ENCODE measurements around the gene ABCB9.

- TF ChIP-seq BACH2 (CRISPR knock-in tag; IDR thresholded peaks at IDR 0.05; ENCODE audit: borderline replicate concordance) (no peak), ZC3H10 (CRISPR knock-in tag; IDR thresholded peaks at IDR 0.05) (no peak), PPARA (CRISPR knock-in tag; IDR thresholded peaks at IDR 0.05; ENCODE audit: borderline replicate concordance) (no peak), ZNF565 (CRISPR knock-in tag; conservative IDR thresholded peaks at IDR 0.05; ENCODE audit: low read depth) (no peak)
- TF ChIP-seq, protein P1, sequence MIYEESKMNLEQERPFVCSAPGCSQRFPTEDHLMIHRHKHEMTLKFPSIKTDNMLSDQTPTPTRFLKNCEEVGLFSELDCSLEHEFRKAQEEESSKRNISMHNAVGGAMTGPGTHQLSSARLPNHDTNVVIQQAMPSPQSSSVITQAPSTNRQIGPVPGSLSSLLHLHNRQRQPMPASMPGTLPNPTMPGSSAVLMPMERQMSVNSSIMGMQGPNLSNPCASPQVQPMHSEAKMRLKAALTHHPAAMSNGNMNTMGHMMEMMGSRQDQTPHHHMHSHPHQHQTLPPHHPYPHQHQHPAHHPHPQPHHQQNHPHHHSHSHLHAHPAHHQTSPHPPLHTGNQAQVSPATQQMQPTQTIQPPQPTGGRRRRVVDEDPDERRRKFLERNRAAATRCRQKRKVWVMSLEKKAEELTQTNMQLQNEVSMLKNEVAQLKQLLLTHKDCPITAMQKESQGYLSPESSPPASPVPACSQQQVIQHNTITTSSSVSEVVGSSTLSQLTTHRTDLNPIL (CRISPR knock-in tag; IDR thresholded peaks at IDR 0.05; ENCODE audit: low read depth): no peak
- TF ChIP-seq, protein P2, sequence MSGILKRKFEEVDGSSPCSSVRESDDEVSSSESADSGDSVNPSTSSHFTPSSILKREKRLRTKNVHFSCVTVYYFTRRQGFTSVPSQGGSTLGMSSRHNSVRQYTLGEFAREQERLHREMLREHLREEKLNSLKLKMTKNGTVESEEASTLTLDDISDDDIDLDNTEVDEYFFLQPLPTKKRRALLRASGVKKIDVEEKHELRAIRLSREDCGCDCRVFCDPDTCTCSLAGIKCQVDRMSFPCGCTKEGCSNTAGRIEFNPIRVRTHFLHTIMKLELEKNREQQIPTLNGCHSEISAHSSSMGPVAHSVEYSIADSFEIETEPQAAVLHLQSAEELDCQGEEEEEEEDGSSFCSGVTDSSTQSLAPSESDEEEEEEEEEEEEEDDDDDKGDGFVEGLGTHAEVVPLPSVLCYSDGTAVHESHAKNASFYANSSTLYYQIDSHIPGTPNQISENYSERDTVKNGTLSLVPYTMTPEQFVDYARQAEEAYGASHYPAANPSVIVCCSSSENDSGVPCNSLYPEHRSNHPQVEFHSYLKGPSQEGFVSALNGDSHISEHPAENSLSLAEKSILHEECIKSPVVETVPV (CRISPR knock-in tag; IDR thresholded peaks at IDR 0.05): no peak
Observed at GRCh38 chr12:122908915-122909314, 57.3 kb downstream of the ABCB9 start.

Data from SK-N-SH treated with all-trans-retinoic acid at 6 μM for 48 hours (cell line).